ENCODE measurements around the gene TARS2. TPM values are rescaled to one million over a fixed set of nuclear protein-coding genes. Genes with fewer than 3 reads are reported as not detected.

TARS2 gene
- polyA plus RNA-seq, 5 donors = 21.9 to 35.0 (median 26.7) TPM

- DNase-seq = no peak
Observed at GRCh38 chr1:150505431-150505830, 18.2 kb downstream of the TARS2 start.

- DNase-seq = no peak
Observed at GRCh38 chr1:150507912-150508864, 21.0 kb downstream of the TARS2 start, which contains the start of gene ECM1. TSS of gene ECM1 (plus strand) at chr1:150508109. CDS start at chr1:150508210, 101 bp downstream.

- DNase-seq = no peak
Observed at GRCh38 chr1:150508982-150509381, 21.8 kb downstream of the TARS2 start.

GRCh38 chr1:150511551-150511950, 24.3 kb downstream of the TARS2 start:
- DNase-seq = no peak

- DNase-seq = no peak
Observed at GRCh38 chr1:150511985-150512660, 24.9 kb downstream of the TARS2 start.

- no peak for DNase-seq
Observed at GRCh38 chr1:150512846-150513245, 25.6 kb downstream of the TARS2 start.

- DNase-seq = no peak
Observed at GRCh38 chr1:150513351-150513791, 26.2 kb downstream of the TARS2 start.

GRCh38 chr1:150514260-150514659, 27.0 kb downstream of the TARS2 start:
- DNase-seq = no peak

- no peak for DNase-seq
Observed at GRCh38 chr1:150514913-150515327, 27.7 kb downstream of the TARS2 start.

GRCh38 chr1:150515328-150516049, 28.3 kb downstream of the TARS2 start, which contains the start of gene FALEC:
TSS of gene FALEC (plus strand) at chr1:150515752.
- DNase-seq = peak; percentile 94 to 95

- DNase-seq = no peak
Observed at GRCh38 chr1:150516050-150516591, 28.9 kb downstream of the TARS2 start.

- DNase-seq = no peak
Observed at GRCh38 chr1:150516616-150517015, 29.4 kb downstream of the TARS2 start.

- no peak for DNase-seq
Observed at GRCh38 chr1:150521196-150521968, 34.2 kb downstream of the TARS2 start.

GRCh38 chr1:150525348-150525747, 38.1 kb downstream of the TARS2 start:
- DNase-seq = no peak

GRCh38 chr1:150528196-150528595, 41.0 kb downstream of the TARS2 start:
- DNase-seq = no peak

- DNase-seq = peak; percentile 49 to 51
Observed at GRCh38 chr1:150529017-150529416, 41.8 kb downstream of the TARS2 start.

GRCh38 chr1:150530491-150531159, 43.4 kb downstream of the TARS2 start:
- no peak for DNase-seq

GRCh38 chr1:150532860-150533259, 45.6 kb downstream of the TARS2 start:
- DNase-seq = no peak

GRCh38 chr1:150534002-150534401, 46.8 kb downstream of the TARS2 start:
- DNase-seq = no peak

Measured in right lung (tissue), 5 donors.